A673 (cell line): ENCODE measurements around the gene CAVIN3.

Experiments used
- EZH2 ChIP-seq: fragments of 200-600 bp; sonication (generic); IDR thresholded peaks from 2 replicates; pipeline ENCODE4 v1.6.1; 2017; ENCODE audit warnings: borderline replicate concordance, low read depth, mild to moderate bottlenecking, mixed read lengths, antibody characterized with exemption, low read length; ENCODE audit not compliant: poor library complexity, severe bottlenecking
- TF ChIP-seq, protein P1 (sequence below): fragments of 300-800, 200-600 bp; sonication (generic); conservative IDR thresholded peaks from 2 replicates; pipeline ENCODE4 v1.5.1; 2017; ENCODE audit warnings: low read depth, mild to moderate bottlenecking, antibody characterized with exemption, low read length, moderate library complexity, mixed read lengths

DNA sequence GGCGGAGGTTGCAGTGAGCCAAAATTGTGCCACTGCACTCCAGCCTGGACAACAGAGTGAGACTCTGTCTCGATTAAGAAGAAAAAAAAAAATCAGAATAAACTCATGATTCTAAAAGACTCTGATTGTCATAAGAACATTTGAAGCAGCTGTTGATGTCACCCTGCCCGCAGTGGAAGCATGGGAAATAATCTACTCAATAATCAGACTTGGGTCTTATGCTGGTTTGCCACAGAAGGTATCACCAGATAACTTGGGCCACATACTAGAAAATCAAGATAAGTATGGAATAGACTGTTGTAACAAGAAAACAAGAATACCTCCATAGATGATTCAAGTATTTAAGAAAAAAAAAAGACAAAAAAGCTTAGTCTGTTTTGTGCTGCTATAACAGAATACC is 8.2 kb downstream of the CAVIN3 start:
- TF ChIP-seq EZH2 = no peak
- TF ChIP-seq, protein P1, sequence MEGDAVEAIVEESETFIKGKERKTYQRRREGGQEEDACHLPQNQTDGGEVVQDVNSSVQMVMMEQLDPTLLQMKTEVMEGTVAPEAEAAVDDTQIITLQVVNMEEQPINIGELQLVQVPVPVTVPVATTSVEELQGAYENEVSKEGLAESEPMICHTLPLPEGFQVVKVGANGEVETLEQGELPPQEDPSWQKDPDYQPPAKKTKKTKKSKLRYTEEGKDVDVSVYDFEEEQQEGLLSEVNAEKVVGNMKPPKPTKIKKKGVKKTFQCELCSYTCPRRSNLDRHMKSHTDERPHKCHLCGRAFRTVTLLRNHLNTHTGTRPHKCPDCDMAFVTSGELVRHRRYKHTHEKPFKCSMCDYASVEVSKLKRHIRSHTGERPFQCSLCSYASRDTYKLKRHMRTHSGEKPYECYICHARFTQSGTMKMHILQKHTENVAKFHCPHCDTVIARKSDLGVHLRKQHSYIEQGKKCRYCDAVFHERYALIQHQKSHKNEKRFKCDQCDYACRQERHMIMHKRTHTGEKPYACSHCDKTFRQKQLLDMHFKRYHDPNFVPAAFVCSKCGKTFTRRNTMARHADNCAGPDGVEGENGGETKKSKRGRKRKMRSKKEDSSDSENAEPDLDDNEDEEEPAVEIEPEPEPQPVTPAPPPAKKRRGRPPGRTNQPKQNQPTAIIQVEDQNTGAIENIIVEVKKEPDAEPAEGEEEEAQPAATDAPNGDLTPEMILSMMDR = no peak
